Bone marrow (tissue), 2 donors: ENCODE results near the gene NAA60.
"Not testable (repeated sequence)": the region's sequence is repeated elsewhere in the genome, so short reads cannot be mapped to it uniquely, and the experiment has no call there.

Source experiments
- DNase-seq, 2 donors: peaks; one replicate each; lab custom pipeline; 2025; lab: John Stamatoyannopoulos, UW

The NAA60 gene

DNA sequence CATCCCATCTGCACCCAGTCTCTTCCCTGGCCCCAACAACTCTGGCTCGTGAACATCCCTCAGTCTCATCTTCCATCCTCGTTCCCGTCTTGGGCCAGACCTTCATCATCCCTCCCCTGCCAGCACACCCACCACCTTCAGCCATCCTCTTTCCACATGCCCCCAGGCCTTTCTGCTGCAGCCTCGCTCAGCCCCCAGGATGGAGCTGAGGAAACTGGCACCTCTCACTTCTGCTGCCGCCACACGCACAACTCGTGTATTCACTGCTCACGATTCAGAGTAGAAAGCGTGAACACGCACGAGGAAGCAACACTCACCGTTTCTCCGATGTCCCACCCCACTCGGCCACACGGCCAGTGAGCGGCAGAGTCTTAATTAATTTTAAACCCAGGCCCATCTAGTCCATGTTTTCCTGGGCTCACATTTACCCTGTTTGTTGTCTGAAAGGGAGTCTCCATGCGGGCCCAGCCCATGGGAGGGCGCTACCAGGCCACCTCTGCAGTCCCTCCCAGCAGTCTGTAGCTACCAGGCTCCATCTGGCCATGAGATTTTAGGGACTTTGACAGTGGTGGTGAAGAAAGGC lies 39.3 kb downstream of the NAA60 start:
- DNase-seq: no peak

GRCh38 chr16:3484318-3485096 lies 41.0 kb downstream of the NAA60 start:
- no peak for DNase-seq

- DNase-seq: no peak
Observed at GRCh38 chr16:3485097-3485745, 41.7 kb downstream of the NAA60 start.

DNA sequence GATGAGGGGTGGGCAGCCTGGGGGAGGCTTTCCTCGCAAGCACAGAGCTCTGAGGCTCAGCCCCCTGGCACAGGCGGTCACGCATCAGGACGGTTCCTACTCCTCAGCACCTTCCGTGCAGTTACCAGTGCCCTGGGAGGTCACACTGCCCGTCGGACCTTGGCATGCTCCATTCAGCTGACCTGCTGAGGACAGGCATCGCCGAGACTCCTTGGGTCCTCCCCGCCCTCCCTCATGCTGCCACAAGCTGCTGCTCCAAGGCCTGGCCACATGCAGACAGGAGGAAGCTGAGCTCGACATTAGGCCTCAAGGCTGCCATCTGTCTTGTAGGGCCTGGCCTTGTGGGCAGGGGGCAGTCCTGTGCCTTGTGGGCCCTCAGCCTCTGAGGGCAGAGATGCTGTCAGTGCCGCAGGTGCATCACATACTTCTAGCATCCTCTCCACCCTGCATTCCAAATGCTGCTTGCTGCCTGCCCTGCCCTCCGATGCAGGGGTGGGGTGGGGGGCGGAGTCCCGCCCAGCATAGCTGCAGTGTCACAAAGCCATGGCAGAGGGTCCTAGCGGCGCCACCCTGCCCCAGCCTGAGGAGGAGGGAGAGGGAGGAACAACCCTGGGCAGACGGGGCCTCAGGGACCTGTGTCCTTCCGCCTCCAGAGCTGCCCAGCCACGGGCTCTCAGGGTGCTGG lies 42.5 kb downstream of the NAA60 start:
- no peak for DNase-seq

DNA sequence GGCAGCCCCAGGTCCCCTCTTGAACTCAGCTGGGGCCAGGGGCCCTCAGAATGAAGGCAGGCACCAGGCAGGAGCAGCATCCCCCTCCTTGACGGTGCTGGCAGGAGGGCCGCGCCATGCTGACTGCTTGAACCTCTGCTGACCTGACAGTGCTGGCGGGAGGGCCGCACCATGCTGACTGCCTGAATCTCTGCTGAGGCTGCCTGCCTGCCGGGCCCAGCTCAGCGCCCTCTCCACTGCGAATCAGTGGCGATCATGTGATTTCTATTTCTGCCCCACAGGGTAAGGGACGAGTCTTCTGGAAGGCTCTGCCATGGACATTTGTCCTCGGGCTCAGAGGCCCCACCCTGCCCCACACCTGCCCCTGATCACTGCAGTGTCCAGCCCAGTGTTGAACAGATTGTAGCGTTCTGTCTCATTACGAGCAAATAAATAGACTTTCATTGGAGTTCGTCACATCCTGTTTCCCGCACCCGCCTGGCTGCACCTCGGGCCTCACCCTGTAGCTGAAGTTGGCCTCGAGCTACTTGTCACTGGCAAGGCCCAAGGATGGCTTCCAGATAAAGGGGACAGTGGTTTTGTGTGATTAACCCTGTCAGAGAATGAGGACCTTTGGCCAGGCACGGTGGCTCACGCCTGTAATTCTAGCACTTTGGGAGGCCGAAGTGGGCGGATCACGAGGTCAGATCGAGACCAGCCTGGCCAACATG lies 43.2 kb downstream of the NAA60 start:
- DNase-seq: no peak

DNA sequence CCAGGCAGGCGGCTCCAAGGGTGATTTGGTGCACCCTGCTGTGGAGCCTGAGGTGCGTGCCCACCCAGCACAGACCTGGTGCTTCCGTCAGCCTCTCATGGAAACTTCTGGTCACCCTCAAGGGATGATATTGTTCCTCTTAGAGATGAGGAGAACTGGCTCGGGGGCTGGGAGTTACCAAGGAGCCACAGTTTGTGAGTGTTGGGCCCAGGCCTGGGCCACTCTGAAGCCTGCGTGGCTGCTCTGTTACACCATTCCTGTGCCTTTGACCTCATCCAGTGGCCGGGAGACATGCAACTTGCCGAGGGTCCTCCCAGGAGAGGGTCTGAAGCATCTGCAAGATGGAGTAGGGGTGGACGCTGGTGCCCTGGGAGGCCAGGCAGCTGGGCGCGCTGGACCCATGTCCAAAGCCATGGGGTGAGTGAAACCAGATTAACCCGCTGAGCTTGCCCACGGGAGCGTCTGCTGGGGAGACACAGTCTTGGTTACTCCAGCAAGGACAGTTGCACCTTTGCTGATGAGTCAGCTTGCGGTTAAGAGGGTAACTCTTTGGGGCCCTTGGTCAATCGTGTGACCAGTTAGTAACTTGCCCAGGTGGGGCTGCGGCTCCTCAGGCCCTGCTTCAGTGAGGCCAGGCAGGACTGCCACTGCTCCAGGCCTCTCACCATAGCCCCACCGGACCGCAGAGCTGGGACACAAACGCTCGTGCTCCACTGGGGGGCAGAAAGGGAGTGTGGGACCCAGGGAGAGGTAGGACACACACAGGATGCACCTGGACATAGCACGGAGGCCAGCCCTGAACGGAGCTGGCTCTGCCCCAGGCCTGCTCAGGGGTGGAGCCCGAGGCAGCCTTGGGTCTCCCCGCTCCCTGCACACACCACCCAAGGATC lies 44.3 kb downstream of the NAA60 start:
- no peak for DNase-seq

DNA sequence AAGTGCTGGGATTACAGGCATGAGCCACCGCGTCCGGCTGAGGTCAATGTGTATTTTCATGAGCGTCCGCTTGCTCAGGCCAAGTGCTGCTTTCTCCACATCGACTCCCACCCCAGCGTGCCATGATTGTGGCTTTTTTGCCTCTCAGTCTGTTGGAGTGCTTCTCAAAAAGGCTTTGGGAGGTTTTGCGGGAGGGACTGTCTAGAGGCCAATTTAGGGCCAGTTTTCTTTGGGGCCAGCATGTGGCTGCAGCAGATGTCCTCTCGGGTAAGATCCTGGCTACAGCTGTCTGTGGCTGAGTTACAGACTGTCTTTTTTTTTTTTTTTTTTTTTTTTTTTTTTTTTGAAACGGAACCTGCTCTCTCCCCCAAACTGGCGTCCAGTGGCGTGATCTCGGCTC lies 45.3 kb downstream of the NAA60 start:
- DNase-seq: no peak

- no peak for DNase-seq
Observed at GRCh38 chr16:3490911-3491629, 47.6 kb downstream of the NAA60 start.

- no peak for DNase-seq
Observed at GRCh38 chr16:3492356-3492755, 48.9 kb downstream of the NAA60 start.

- no peak for DNase-seq
Observed at GRCh38 chr16:3494386-3494973, 51.0 kb downstream of the NAA60 start.

DNA sequence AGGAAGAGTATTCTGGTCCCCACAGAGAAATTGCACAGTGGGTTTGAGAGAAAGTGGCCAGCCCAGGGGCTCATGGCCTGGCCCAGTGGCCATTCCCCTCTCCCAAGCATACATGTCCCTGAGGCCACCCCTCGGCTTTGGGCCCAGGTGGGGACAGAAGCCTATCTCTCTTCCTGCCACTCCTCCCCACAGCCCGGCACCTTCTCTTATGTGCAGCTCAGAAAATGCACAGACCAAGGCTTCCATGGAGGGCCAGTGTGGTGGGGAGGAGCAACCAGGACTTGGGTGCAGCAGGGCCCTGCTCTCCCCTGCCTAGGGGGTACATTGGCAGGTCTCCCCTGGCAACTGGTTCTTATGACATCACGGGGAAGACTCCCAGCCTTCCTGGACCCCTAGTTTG lies 51.7 kb downstream of the NAA60 start, which contains the start of gene C16orf90:
Gene C16orf90 (minus strand): TSS at position 314 of the 400 bp plus-strand sequence. CDS start 68 bp downstream, at position 246.
- DNase-seq: no peak

GRCh38 chr16:3496386-3496785 lies 52.9 kb downstream of the NAA60 start:
- DNase-seq: no peak

- DNase-seq: no peak
Observed at GRCh38 chr16:3497771-3498170, 54.3 kb downstream of the NAA60 start.

- no peak for DNase-seq
Observed at GRCh38 chr16:3498988-3499387, 55.5 kb downstream of the NAA60 start.

DNA sequence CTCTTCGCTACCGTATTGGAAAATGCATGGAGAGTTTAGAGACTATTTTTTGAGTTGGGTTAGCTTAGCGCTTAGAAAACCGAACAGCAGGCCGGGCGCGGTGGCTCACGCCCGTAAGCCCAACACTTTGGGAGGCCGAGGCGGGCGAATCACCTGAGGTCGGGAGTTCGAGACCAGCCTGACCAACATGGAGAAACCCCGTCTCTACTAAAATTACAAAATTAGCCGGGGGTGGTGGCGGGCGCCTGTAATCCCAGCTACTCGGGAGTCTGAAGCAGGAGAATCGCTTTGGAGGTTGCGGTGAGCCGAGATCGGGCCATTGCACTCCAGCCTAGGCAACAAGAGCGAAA lies 57.9 kb downstream of the NAA60 start:
- not testable (repeated sequence) for DNase-seq

- DNase-seq: no peak
Observed at GRCh38 chr16:3501783-3502400, 58.4 kb downstream of the NAA60 start.

- DNase-seq: no peak
Observed at GRCh38 chr16:3503523-3503922, 60.0 kb downstream of the NAA60 start.

GRCh38 chr16:3508736-3509135 lies 65.3 kb downstream of the NAA60 start:
- DNase-seq: no peak

DNA sequence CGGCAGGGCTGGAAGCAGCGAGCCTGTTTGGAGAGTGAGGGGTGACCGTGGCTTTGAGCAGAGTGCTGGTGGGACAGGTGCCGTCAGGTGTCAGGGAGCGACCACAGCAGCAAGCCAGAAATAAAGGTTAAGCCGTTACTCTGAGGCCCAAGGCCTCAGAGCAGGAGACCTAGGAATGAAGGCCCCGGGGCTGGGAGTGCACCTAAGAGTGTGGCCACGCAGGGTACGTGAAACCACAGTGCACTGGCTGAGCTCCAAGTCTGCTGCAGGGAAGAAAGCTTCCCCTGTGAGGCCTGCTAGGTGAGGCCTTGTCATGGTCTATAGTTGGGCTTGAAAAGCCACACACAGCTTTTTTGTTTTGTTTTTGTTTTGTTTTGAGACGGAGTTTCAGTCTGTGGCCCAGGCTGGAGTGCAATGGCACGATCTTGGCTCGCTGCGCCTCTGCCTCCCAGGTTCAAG lies 66.0 kb downstream of the NAA60 start:
- no peak for DNase-seq
